Endodermal cell (in vitro differentiated cells): ENCODE data around the gene RALGAPA2. TPM values are rescaled to one million over a fixed set of nuclear protein-coding genes. Genes with fewer than 3 reads are reported as not detected.

ENCODE experiments used
- DNase-seq: peaks from one replicate; pipeline ENCODE4 v3.0.0-alpha.2; 2017
- H3K27ac ChIP-seq: 2 replicates; pipeline ENCODE4 v1.5.1; 2013; ENCODE audit warnings: mild to moderate bottlenecking, low read depth, low read length, moderate library complexity
- H3K27me3 ChIP-seq: 2 replicates; pipeline ENCODE4 v1.6.1; 2013; ENCODE audit warnings: mild to moderate bottlenecking, low read length, moderate library complexity; ENCODE audit not compliant: insufficient read depth, control insufficient read depth, poor library complexity, severe bottlenecking
- H3K36me3 ChIP-seq: 2 replicates; pipeline ENCODE4 v1.7.0; 2013; ENCODE audit warnings: mild to moderate bottlenecking, low read length, moderate library complexity; ENCODE audit not compliant: control insufficient read depth, insufficient read depth
- H3K4me1 ChIP-seq: one replicate; pipeline ENCODE4 v1.7.0; 2013; ENCODE audit warnings: low read length; ENCODE audit not compliant: control insufficient read depth, insufficient read depth
- H3K4me3 ChIP-seq: 2 replicates; pipeline ENCODE4 v1.5.1; 2013; ENCODE audit warnings: mild to moderate bottlenecking, low read length, moderate library complexity
- H3K9ac ChIP-seq: 2 replicates; pipeline ENCODE4 v1.6.1; 2013; ENCODE audit warnings: mild to moderate bottlenecking, low read length, moderate library complexity; ENCODE audit not compliant: poor library complexity, severe bottlenecking; ENCODE audit errors: extremely low read depth
- H3K9me3 ChIP-seq: 2 replicates; pipeline ENCODE4 v1.6.1; 2013; ENCODE audit warnings: mild to moderate bottlenecking, low read length, moderate library complexity; ENCODE audit not compliant: control insufficient read depth
- H3K27ac Mint-ChIP-seq: 2 replicates; pipeline ENCODE4 v1.8.0; 2020; ENCODE audit warnings: mixed read lengths
- H3K27me3 Mint-ChIP-seq: 2 replicates; pipeline ENCODE4 v1.8.0; 2021; ENCODE audit warnings: mild to moderate bottlenecking, mixed read lengths; ENCODE audit not compliant: insufficient read depth
- H3K36me3 Mint-ChIP-seq: 2 replicates; pipeline ENCODE4 v1.8.0; 2020; ENCODE audit warnings: low read depth, mixed read lengths
- H3K4me1 Mint-ChIP-seq: 2 replicates; pipeline ENCODE4 v1.8.0; 2020; ENCODE audit warnings: mixed read lengths
- H3K4me3 Mint-ChIP-seq: 2 replicates; pipeline ENCODE4 v1.8.0; 2020; ENCODE audit warnings: mild to moderate bottlenecking, moderate library complexity, mixed read lengths
- H3K9me3 Mint-ChIP-seq: 2 replicates; pipeline ENCODE4 v1.8.0; 2020; ENCODE audit warnings: mild to moderate bottlenecking, mixed read lengths
- WGBS, 2 experiments: methylation state at CpG; one replicate each; pipeline versions ENCODE4 v1.1.5 to v1.1.7; 2013; ENCODE audit warnings: missing lambda C conversion rate in 2 of 2, mixed read lengths in 1 of 2; ENCODE audit not compliant: insufficient coverage in 1 of 2, insufficient read length in 1 of 2; 5-methylcytosine and 5-hydroxymethylcytosine counted together
- total RNA-seq, 2 donors: library from RNA; stranded (reverse); fragmentation: NEBNext Ultra II Directional in 1 of 2; extraction: Animal tissue kit (Norgen Biotek cat#: 25700) in 1 of 2; gene quantifications; 2 replicates in 1 of 2; 3 replicates in 1 of 2; pipeline ENCODE4 v1.2.1, GENCODE V29; 2021
- TF ChIP-seq, protein P1 (sequence below): fragments of 200-600 bp; sonication (generic); conservative IDR thresholded peaks from 2 replicates; pipeline ENCODE4 v1.5.0; 2021; ENCODE audit warnings: antibody characterized with exemption, mild to moderate bottlenecking

The RALGAPA2 gene
- total RNA-seq, 2 donors from 2014 or later, result 19.5 to 24.6 TPM

DNA sequence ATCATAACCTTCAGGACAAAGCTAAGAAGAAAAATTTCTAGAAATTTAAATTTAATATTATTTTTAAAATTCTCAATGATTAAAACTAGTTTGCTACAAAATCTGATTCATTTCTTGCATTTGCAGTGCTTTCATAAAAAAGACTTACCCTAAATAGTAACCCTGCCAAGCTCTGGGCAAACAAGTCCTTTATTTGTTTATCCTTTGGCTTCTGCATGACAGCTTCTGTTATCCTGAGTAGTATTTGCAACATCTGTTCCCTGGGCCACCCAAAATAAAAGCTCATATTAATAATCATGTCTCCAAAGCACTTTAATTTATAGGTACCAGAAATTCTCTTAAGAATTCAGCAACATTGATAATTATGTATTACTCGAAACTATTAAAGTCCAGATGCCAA is 101.3 kb downstream of the RALGAPA2 start:
- Mint-ChIP-seq H3K27me3 (no peaks in the 10 kb centered on the region), H3K27ac (no peak overlapping the region), H3K9me3 (no peaks in the 10 kb centered on the region), H3K36me3 (peaks cover 4% of the 10 kb centered on the region), H3K4me3 (no peak overlapping the region), H3K4me1 (no peaks in the 10 kb centered on the region)
- Histone ChIP-seq H3K27ac (no peak overlapping the region), H3K36me3 (peaks cover 8% of the 10 kb centered on the region), H3K4me1 (no peaks in the 10 kb centered on the region), H3K9ac (no peak overlapping the region), H3K4me3 (no peak overlapping the region), H3K27me3 (no peaks in the 10 kb centered on the region), H3K9me3 (no peaks in the 10 kb centered on the region)
- 96 to 100% methylated on average over 1 of the region's 1 CpG for WGBS, 2 experiments
- no peak for DNase-seq
- TF ChIP-seq, protein P1, sequence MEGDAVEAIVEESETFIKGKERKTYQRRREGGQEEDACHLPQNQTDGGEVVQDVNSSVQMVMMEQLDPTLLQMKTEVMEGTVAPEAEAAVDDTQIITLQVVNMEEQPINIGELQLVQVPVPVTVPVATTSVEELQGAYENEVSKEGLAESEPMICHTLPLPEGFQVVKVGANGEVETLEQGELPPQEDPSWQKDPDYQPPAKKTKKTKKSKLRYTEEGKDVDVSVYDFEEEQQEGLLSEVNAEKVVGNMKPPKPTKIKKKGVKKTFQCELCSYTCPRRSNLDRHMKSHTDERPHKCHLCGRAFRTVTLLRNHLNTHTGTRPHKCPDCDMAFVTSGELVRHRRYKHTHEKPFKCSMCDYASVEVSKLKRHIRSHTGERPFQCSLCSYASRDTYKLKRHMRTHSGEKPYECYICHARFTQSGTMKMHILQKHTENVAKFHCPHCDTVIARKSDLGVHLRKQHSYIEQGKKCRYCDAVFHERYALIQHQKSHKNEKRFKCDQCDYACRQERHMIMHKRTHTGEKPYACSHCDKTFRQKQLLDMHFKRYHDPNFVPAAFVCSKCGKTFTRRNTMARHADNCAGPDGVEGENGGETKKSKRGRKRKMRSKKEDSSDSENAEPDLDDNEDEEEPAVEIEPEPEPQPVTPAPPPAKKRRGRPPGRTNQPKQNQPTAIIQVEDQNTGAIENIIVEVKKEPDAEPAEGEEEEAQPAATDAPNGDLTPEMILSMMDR, result no peak

GRCh38 chr20:20609522-20609921 is 102.9 kb downstream of the RALGAPA2 start:
- peaks cover 2% of the 10 kb centered on the region for H3K36me3 Mint-ChIP-seq
- Histone ChIP-seq H3K4me3 (no peak overlapping the region), H3K27me3 (no peaks in the 10 kb centered on the region), H3K9ac (no peak overlapping the region), H3K27ac (no peak overlapping the region), H3K9me3 (no peaks in the 10 kb centered on the region), H3K4me1 (no peaks in the 10 kb centered on the region), H3K36me3 (peaks cover 6% of the 10 kb centered on the region)
- no peak overlapping the region for H3K27ac Mint-ChIP-seq
- DNase-seq, result no peak
- WGBS, 2 experiments, result 94 to 96% methylated on average over 5 to 6 of the region's 6 CpGs
- no peaks in the 10 kb centered on the region for H3K4me1 Mint-ChIP-seq
- no peaks in the 10 kb centered on the region for H3K9me3 Mint-ChIP-seq
- no peaks in the 10 kb centered on the region for H3K27me3 Mint-ChIP-seq
- TF ChIP-seq, protein P1, result no peak
- no peak overlapping the region for H3K4me3 Mint-ChIP-seq

DNA sequence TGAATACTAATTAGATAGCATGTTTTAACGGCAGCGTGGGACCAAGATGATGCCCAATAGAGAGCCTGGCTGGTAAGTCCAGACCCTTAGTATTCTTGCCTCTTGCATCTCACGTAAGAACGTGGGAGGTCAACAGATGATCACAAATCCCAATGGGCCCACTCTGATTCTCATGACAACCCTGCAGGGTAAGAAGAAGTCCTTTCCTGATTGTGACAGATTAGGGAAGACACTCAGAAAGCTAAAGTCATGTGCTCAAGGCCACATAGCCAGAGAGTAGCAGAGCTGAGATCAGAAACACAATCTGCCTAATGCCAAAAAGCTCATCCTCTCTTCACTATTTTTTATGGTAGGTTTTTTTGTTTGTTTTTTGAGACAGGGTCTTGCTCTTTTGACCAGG is 103.8 kb downstream of the RALGAPA2 start:
- Histone ChIP-seq H3K36me3 (peaks cover 3% of the 10 kb centered on the region), H3K4me1 (no peaks in the 10 kb centered on the region), H3K9me3 (no peaks in the 10 kb centered on the region), H3K27ac (no peak overlapping the region), H3K4me3 (no peak overlapping the region), H3K27me3 (no peaks in the 10 kb centered on the region), H3K9ac (no peak overlapping the region)
- no peak for DNase-seq
- Mint-ChIP-seq H3K4me1 (no peaks in the 10 kb centered on the region), H3K9me3 (no peaks in the 10 kb centered on the region), H3K27me3 (no peaks in the 10 kb centered on the region), H3K4me3 (no peak overlapping the region), H3K27ac (no peak overlapping the region), H3K36me3 (peaks cover 2% of the 10 kb centered on the region)
- 94 to 100% methylated on average over 1 to 4 of the region's 4 CpGs for WGBS, 2 experiments
- TF ChIP-seq, protein P1, result no peak
